HG02571 (cell line): ENCODE results near the gene BRD3OS.

Source experiments
- ATAC-seq: cut with Tn5 transposase; IDR thresholded peaks from one replicate; pipeline ENCODE4 v1.9.1; 2021; ENCODE audit warnings: mild to moderate bottlenecking, moderate library complexity; ENCODE audit not compliant: unreplicated experiment

BRD3OS gene

GRCh38 chr9:134049236-134049635 is 24.0 kb downstream of the BRD3OS start:
- no peak for ATAC-seq

GRCh38 chr9:134049772-134050588 is 24.7 kb downstream of the BRD3OS start:
- no peak for ATAC-seq

GRCh38 chr9:134050726-134051125 is 25.4 kb downstream of the BRD3OS start:
- no peak for ATAC-seq

GRCh38 chr9:134051319-134051718 is 26.0 kb downstream of the BRD3OS start:
- no peak for ATAC-seq

GRCh38 chr9:134052491-134052890 is 27.2 kb downstream of the BRD3OS start:
- ATAC-seq, result no peak

GRCh38 chr9:134052941-134053340 is 27.7 kb downstream of the BRD3OS start:
- ATAC-seq, result no peak

GRCh38 chr9:134053401-134053871 is 28.2 kb downstream of the BRD3OS start:
- no peak for ATAC-seq

- ATAC-seq, result no peak
Observed at GRCh38 chr9:134053941-134054761, 28.9 kb downstream of the BRD3OS start.

- no peak for ATAC-seq
Observed at GRCh38 chr9:134054891-134055811, 29.9 kb downstream of the BRD3OS start.

GRCh38 chr9:134055981-134056461 is 30.7 kb downstream of the BRD3OS start:
- ATAC-seq, result no peak

GRCh38 chr9:134056483-134057306 is 31.4 kb downstream of the BRD3OS start:
- no peak for ATAC-seq

- no peak for ATAC-seq
Observed at GRCh38 chr9:134057307-134057657, 32.0 kb downstream of the BRD3OS start.

GRCh38 chr9:134057751-134058701 is 32.7 kb downstream of the BRD3OS start:
- no peak for ATAC-seq

GRCh38 chr9:134058716-134059115 is 33.4 kb downstream of the BRD3OS start:
- no peak for ATAC-seq

- ATAC-seq, result no peak
Observed at GRCh38 chr9:134059188-134059641, 33.9 kb downstream of the BRD3OS start.

GRCh38 chr9:134059661-134060395 is 34.5 kb downstream of the BRD3OS start:
- peak; percentile 62 for ATAC-seq

GRCh38 chr9:134060546-134060945 is 35.3 kb downstream of the BRD3OS start:
- ATAC-seq, result no peak
